NCI-H226 (cell line): ENCODE measurements around the gene RNASE9.
"Not testable (repeated sequence)": the region's sequence is repeated elsewhere in the genome, so short reads cannot be mapped to it uniquely, and the experiment has no call there.

Experiments used
- DNase-seq: peaks from one replicate; pipeline ENCODE4 v3.0.0-alpha.2; 2015

Gene RNASE9

GRCh38 chr14:20560961-20561360 is at the start of gene RNASE9:
RNASE9 (minus strand) TSS chr14:20561047.
- DNase-seq: no peak

GRCh38 chr14:20610002-20610765 is 49.3 kb upstream of the RNASE9 start:
- DNase-seq: peak; percentile 72

GRCh38 chr14:20609215-20610001 is 48.6 kb upstream of the RNASE9 start:
- peak; percentile 62 for DNase-seq

- DNase-seq: no peak
These were observed 47.7 kb upstream of the RNASE9 start for GRCh38 chr14:20608383-20609110.

GRCh38 chr14:20607617-20608016 is 46.8 kb upstream of the RNASE9 start:
- DNase-seq: no peak

- no peak for DNase-seq
These were observed 46.0 kb upstream of the RNASE9 start for GRCh38 chr14:20606902-20607242.

GRCh38 chr14:20606190-20606901 is 45.5 kb upstream of the RNASE9 start:
- DNase-seq: peak; percentile 32

GRCh38 chr14:20603813-20604690 is 43.2 kb upstream of the RNASE9 start:
- DNase-seq: no peak

- no peak for DNase-seq
These were observed 41.7 kb upstream of the RNASE9 start for GRCh38 chr14:20602583-20602982.

- no peak for DNase-seq
These were observed 40.7 kb upstream of the RNASE9 start for GRCh38 chr14:20601522-20601921.

GRCh38 chr14:20597108-20597507 is 36.3 kb upstream of the RNASE9 start:
- DNase-seq: no peak

- DNase-seq: not testable (repeated sequence)
These were observed 34.9 kb upstream of the RNASE9 start for GRCh38 chr14:20595726-20596125.

GRCh38 chr14:20592574-20592973 is 31.7 kb upstream of the RNASE9 start:
- no peak for DNase-seq

- no peak for DNase-seq
These were observed 30.4 kb upstream of the RNASE9 start, which contains the start of gene RNASE12 for GRCh38 chr14:20591235-20591634. RNASE12 (minus strand) TSS chr14:20591376; CDS start chr14:20590723, 653 bp downstream.

GRCh38 chr14:20587489-20588154 is 26.8 kb upstream of the RNASE9 start, which contains the start of gene RNASE11:
RNASE11 (minus strand) TSS chr14:20588001.
- no peak for DNase-seq

- DNase-seq: no peak
These were observed 23.1 kb upstream of the RNASE9 start for GRCh38 chr14:20583908-20584307.

GRCh38 chr14:20583142-20583541 is 22.3 kb upstream of the RNASE9 start:
- DNase-seq: no peak

- DNase-seq: no peak
These were observed 19.4 kb upstream of the RNASE9 start for GRCh38 chr14:20580242-20580641.

GRCh38 chr14:20578784-20579502 is 18.1 kb upstream of the RNASE9 start:
- no peak for DNase-seq

GRCh38 chr14:20578325-20578724 is 17.5 kb upstream of the RNASE9 start:
- DNase-seq: no peak
